ENCODE data around the gene PRPF8.

Gene PRPF8

GRCh38 chr17:1643999-1644492 is 40.6 kb downstream of the PRPF8 start:
- DNase-seq: no peak

- DNase-seq: peak; percentile 14
Measured at GRCh38 chr17:1643293-1643998, 41.2 kb downstream of the PRPF8 start.

- DNase-seq: no peak
Measured at GRCh38 chr17:1641065-1641403, 43.6 kb downstream of the PRPF8 start.

GRCh38 chr17:1640329-1641064 is 44.2 kb downstream of the PRPF8 start:
- DNase-seq: no peak

- no peak for DNase-seq
Measured at GRCh38 chr17:1639549-1640180, 45.0 kb downstream of the PRPF8 start.

- DNase-seq: no peak
Measured at GRCh38 chr17:1638624-1639300, 45.9 kb downstream of the PRPF8 start.

GRCh38 chr17:1638171-1638590 is 46.5 kb downstream of the PRPF8 start:
- no peak for DNase-seq

GRCh38 chr17:1636732-1637285 is 47.9 kb downstream of the PRPF8 start:
- DNase-seq: no peak

GRCh38 chr17:1635675-1636465 is 48.8 kb downstream of the PRPF8 start:
- no peak for DNase-seq

GRCh38 chr17:1634841-1635650 is 49.6 kb downstream of the PRPF8 start:
- no peak for DNase-seq

- DNase-seq: peak; percentile 56
Measured at GRCh38 chr17:1630662-1631061, 54.0 kb downstream of the PRPF8 start.

- peak; percentile 44 for DNase-seq
Measured at GRCh38 chr17:1629504-1630310, 55.0 kb downstream of the PRPF8 start.

- peak; percentile 78 for DNase-seq
Measured at GRCh38 chr17:1628856-1629503, 55.7 kb downstream of the PRPF8 start.

- peak; percentile 80 for DNase-seq
Measured at GRCh38 chr17:1627982-1628855, 56.4 kb downstream of the PRPF8 start, which contains the start of gene SLC43A2. SLC43A2 (minus strand) TSS chr17:1628834; CDS start chr17:1627874, 960 bp downstream.

- DNase-seq: peak; percentile 91
Measured at GRCh38 chr17:1627182-1627981, 57.3 kb downstream of the PRPF8 start.

GRCh38 chr17:1626333-1626732 is 58.3 kb downstream of the PRPF8 start:
- no peak for DNase-seq

GRCh38 chr17:1625581-1625980 is 59.1 kb downstream of the PRPF8 start:
- no peak for DNase-seq

GRCh38 chr17:1625053-1625452 is 59.6 kb downstream of the PRPF8 start:
- DNase-seq: no peak
